AG09319 (cell line): ENCODE results near the gene CCN2.

ENCODE experiments used
- DNase-seq: peaks from one replicate; pipeline ENCODE4 v3.0.0-alpha.2; 2010; ENCODE audit warnings: low read depth; ENCODE audit errors: extremely low read depth
- CTCF ChIP-seq: IDR thresholded peaks from 2 replicates; pipeline ENCODE4 v1.5.1; 2011; ENCODE audit warnings: low read depth, mild to moderate bottlenecking, inconsistent platforms, low read length, moderate library complexity

Gene CCN2

DNA sequence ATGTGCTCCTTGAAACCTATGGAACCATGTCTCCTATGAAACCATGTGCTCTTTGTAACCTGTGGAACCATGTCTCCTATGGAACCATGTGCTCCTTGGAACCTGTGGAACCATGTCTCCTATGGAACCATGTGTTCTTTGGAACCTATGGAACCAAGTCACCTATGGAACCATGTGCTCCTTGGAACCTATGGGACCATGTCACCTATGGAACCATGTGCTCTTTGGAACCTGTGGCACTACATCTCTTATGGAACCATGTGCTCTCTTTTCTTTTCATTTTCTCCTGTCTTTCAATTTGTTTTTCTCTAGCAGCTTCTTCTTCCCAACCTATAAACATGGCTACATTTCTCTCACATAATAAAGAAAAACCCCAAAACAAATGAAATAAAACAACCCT, 11.9 kb upstream of the CCN2 start:
- no peak for DNase-seq
- no peak for TF ChIP-seq CTCF

DNA sequence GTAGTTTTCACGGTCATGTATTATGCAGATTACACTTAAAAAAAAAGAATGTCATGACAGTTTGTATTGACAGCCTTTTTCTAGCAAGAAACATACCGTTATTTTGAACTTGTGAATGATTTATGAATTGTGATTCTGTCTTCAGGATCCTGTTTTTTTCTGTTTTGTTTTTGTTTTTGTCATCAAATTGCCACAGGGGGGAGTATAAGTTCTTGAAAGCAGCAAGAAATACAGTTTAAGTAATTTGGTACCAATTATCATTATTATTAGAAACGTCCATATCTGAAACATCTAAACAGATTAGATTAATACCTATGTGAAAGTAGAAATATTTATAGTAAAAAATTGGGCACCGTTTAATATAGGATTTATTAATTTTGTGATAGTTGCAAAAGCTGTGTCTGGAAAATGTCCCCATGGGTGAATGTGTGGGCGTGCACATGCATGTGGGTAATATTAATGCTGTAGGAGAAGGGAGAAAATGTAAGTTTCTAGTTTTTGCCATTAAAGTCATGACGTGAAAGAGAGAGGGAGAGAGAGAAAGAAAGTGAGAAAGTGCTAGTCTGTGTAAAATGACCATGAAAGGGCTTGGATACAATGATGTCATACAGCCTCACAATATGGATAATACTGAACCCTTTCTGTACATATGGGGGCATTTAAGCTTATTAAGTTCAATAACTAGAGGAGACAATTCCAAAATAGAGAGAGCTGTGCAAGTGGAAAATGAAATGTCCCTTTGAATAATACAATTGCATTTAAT, 9.4 kb upstream of the CCN2 start:
- no peak for DNase-seq
- peak; percentile 34 for TF ChIP-seq CTCF

DNA sequence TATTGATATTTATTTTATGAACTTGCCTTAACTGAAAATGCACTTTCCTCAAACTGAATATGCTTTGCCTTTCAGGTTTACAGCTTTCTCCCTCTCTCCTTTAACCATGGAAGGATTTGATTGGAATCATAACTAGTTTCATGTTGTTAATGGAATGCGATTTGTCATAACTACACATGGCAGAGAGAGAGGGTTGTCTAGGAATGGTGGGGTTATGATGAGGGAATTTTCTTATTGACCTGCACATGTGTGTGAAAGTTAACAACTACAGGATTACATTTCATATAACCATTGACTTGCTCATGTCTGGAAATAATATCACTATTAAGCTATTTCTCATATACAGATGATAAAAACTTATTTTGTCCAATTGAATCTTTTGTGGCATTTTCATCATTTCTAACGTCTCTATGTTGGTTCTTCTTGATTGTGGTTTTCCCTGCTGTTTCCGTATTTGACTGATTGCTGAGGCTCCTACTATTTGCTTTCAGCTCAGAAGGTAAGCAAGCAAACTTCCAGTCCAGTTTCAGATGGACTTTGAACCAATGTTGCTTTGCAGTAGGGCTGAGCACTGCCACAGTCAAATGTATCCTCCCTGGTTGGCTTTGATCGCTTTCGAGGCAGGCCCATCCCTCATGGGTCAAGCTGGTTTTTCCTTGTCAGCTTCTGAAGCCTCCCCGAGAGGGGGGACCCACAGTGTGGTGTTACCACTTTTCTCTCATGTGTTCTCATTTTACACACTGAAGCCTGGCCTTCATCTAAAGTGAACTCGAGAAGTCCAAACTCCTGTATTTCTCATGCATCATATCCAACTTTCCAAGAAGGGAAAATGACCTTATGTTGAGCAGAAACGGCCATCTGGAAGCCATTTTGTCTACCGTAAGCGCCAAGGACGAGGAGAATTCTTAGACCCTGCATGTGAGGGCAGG, 7.6 kb upstream of the CCN2 start:
- no peak for DNase-seq
- TF ChIP-seq CTCF, result no peak

GRCh38 chr6:131958095-131958494, 6.9 kb upstream of the CCN2 start:
- DNase-seq, result no peak
- TF ChIP-seq CTCF, result no peak

DNA sequence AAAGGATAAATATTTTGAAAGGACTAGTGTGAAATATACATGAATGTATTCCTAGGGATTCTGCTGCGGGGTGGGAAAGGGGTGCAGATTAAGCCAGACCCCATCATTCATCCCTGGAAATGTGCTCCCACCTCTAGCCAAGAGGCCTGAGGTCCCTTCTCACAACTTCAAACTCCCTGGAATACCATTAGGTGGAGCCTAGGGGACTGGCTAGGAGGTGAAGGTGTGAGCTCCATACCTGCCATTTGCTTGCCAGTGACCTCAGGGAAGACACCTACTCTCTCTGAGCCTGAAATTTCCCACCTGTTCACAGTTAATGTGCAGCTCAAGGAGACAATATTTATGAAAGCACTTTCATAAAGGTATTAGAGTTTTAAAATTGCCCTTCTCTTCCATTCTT, 4.7 kb upstream of the CCN2 start:
- no peak for TF ChIP-seq CTCF
- DNase-seq, result no peak

DNA sequence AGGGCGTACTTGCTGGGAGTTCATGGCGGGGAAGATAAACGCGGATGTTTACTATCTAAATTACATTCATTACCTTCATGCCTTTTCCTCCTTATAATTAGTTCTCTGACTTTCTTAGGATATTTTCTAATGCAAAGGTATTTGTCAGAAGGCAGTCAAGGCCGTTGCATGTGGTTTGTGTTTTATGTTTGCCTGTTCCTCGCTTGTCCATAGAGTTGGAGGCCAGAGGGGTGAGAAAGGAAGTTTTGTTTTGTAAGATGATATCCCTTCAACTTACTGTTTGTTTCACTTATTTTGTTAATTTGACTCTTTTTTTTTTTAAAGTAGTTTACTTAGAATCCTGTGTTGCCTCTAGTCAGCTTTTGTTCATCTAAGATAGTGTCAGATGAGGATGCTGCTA, 4.0 kb upstream of the CCN2 start:
- DNase-seq, result no peak
- no peak for TF ChIP-seq CTCF

DNA sequence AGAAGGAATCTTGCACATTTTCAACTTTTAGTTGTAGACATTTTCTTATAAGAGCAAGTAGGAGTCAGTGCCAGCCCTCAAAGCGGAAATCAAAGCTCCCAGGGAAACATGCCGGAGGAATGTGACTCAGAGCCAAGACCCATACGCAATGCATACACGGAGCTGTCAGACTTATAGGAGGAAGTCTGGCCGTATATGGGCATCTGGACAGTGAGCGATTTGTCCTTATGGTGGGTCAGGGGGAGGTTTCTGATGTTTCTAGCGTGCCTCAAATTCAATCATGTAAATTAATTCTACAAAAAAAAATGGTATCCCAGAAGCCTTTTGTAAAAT, 3.6 kb upstream of the CCN2 start:
- no peak for DNase-seq
- no peak for TF ChIP-seq CTCF
